COR-L47 (cell line): Measurements from ENCODE around the gene TMEM200B.
"Not testable (repeated sequence)": the region's sequence is repeated elsewhere in the genome, so short reads cannot be mapped to it uniquely, and the experiment has no call there.

Source experiments
- DNase-seq: peaks from one replicate; lab custom pipeline; 2025; lab: John Stamatoyannopoulos, UW

Gene TMEM200B

DNA sequence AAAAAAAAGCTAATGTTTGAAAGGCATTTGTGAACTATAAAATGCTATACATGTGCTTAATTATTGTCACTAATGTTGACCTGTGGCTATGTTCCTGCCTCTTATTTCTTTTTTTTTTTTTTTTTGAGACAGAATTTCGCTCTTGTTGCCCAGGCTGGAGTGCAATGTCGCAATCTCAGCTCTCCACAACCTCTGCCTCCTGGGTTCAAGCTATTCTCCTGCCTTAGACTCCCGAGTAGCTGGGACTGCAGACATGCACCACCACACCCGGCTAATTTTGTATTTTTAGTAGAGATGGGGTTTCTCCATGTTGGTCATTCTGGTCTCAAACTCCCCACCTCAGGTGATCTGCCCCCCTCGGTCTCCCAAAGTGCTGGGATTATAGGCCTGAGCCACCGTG is 15.7 kb downstream of the TMEM200B start:
- DNase-seq, result not testable (repeated sequence)

DNA sequence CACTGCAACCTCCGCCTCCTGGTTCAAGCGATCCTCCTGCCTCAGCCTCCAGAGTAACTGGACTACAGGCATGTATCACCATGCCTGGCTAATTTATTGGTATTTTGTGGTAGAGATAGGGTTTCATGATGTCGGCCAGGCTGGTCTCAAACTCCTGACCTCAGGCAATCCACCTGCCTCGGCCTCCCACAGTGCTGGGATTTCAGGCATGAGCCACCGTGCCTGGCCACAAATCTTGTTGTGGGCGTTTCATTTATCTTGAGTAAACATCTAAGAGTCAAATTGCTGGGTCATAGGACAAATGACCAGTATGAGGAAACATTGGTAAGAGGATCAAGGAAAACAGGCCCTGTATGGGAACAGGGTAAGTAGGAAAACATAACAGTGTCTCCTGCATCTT is 17.9 kb downstream of the TMEM200B start:
- no peak for DNase-seq

DNA sequence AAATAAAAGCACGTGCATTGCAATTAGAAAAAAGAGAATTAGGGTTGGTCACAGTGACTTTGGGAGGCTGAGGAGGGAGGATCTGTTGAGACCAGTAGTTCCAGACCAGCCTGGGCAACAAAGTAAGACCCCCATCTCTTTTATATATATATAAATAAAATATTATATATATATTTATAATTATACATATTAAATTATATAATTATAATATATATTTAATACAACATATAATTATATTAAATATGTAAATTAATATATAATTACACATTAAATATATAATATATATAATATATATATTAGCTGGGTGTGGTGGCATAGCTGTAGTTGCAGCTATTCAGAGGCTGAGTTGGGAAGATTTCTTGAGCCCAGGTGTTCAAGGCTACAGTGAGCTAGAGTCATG is 23.2 kb downstream of the TMEM200B start:
- no peak for DNase-seq

DNA sequence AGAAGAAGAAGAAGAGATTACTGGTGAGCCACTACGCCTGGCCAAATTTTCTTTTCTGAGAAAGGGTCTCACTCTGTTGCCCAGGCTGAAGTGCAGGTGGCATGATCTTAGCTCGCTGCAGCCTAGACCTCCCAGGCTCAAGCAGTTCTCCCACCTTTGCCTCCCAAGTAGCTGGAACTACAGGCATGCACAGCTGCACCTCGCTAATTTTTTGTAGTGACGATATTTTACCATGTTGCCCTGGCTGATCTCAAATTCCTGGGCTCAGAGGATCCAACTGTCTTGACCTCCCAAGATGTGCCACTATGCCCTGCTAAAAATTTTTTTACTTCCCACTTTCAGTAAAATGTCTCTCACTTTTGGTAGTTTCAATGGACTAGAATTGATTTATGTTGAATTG is 24.4 kb downstream of the TMEM200B start:
- DNase-seq, result no peak

DNA sequence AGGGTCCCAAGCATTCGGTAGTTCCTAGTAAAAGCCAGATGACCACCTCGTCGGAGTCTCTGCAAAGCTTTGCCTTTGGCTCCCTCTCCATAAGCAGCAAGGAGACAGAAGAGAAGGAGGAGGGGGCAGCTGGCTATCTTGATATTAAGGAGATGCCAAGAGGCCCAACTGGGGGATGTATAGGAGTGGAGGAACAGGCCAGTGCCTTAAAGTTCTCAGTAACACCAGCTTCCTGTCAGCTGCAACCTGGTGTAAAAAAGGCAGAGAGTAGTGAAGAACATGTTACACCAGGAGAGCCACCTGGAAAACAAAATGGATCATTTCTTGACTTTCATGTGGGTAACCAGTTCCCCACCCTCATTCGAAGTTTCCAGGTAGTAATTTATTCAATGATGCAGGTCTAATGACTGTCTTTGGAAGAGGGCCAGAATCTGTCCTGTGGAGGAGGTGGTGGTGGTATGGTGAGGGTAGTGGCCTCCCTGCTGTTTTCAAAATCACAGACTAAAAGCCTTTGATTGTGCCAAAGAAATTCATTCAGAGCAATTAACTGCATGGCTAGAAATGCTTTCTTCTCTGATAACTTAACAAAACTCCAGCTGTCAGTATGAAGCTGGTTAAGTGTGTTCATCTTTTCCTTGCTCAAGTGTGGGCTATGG is 27.3 kb downstream of the TMEM200B start:
- DNase-seq, result peak; percentile 97

DNA sequence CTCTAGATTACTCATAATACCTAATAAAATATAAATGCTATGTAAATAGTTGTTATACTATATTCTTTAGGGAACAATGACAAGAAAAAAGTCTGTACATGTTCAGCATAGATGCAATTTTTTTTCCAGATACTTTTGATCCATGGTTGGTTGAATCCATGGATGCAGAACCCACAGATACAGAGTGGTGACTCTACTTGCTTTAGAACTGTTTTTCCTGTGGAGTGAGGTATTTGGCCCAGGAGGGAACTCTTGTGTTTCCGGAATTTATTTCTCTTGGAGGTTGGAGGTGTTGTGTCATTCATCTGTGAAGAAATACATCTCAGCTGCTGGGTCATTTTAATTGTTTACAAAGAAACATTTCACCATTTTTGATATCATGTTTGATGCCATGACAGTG is 28.7 kb downstream of the TMEM200B start:
- DNase-seq, result no peak

DNA sequence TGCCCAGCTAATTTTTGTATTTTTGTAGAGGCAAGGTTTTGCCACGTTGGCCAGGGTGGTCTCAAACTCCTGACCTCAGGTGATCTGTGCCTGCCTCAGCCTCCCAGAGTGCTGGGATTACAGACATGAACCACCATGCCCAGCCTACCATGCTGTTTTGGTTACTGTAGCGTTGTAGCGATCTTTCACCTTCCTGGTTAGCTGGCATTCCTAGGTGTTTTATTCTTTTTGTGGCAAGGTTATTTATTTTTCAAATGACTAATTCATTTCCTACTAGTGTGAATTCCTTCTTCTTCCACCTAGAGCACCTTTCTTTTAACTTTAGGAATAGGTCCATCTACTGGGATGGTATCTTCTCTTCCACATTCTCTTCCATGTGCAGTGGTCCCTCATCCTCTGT is 29.3 kb downstream of the TMEM200B start:
- no peak for DNase-seq

DNA sequence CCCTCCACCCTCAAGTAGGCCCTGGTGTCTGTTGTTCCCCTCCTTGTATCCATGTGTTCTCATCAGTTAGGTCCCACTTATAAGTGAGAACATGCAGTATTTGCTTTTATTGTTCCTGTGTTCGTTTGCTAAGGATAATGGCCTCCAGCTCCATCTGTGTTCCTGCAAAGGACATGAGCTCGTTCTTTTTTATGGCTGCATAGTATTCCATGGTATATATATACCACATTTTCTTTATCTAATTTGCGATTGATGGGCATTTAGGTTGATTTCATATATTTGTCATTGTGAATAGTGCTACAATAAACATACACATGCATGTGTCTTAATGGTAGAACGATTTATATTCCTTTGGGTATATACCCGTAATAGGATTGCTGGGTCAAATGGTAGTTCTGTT is 31.0 kb downstream of the TMEM200B start:
- DNase-seq, result not testable (repeated sequence)

DNA sequence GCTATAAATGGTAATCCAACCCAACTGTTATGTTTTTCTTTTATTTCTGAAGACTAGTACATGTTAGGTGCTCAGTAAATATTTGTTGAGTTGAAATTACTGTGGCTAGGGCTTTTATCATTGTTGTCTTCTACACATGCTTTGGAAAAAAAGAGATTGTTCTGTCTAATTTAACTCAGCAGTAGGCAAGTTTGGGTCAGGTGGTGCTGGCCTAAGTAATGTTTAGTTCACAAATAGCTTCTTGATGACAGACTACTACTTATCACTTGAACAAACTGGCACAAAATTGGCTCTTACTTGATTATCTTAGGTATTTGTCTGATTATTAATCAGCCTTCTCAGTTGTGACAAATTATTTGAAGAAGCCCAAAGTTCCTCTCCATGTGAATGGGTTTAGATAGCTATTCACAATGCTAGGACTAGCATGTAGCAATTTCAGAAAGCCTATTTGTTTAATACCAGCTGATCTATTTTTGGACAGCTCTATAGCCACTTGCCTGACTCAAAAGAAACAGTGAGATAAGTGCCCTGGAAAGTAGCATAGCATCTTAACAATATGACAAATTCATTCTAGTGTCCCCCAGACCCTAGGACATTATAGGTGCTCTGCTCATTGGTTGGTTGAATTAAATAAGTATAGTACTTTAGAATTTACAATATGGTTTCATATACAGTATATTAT is 32.6 kb downstream of the TMEM200B start:
- DNase-seq, result peak; percentile 75

DNA sequence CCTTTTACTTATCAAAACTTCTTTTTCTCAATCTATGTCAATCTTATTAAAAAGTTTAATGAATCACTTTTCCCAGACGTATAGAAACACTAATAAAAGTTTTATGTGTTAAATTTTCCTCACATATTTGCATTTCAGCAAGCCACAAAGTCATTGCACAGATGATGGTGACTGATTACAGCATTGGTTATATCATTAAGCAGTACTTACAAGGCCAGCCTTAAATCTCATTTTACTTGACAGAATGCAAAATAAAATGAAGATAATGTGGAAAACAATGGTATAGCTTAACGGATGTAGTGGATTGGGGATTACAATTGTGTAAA is 39.5 kb downstream of the TMEM200B start:
- DNase-seq, result no peak

DNA sequence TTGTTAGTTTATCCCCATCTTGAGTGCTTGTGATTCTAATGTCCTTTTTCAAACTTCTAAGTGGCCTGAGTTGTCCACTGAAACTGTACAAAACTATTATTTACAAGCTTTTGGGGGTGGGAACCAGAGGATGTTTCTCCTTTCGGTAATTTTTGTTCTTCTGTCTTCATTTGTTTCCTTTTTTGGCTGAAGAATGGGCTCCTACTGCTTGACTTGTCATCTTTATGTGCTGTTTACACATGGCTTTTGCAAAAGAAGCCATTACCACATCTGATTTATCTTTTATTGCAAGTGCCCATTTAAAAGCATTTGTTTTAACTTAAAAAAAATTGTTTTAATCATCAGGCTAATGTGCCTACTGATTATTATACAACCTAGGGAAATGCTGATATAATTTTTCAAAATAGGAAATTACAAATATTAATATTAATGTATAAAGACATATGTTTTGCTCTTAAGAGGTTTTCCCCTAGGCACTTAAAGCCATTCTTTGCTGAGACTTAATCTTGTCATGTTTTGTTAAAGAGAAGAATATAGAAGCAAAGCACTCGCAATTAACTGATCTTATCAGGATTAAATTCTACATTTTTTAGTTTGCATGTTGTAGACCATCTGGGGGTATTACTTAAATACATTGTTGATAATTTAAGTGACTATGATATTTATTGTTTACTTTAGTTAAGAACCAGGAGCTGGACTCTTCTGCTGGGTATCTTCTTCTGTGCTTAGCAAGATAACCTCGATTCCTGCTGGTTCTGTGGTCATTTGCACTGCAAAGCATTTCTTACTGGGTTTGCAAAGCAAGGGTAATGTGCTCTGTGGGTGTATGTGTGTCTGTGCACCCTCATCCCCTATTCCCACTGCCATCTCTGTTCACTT is 40.1 kb downstream of the TMEM200B start:
- no peak for DNase-seq

DNA sequence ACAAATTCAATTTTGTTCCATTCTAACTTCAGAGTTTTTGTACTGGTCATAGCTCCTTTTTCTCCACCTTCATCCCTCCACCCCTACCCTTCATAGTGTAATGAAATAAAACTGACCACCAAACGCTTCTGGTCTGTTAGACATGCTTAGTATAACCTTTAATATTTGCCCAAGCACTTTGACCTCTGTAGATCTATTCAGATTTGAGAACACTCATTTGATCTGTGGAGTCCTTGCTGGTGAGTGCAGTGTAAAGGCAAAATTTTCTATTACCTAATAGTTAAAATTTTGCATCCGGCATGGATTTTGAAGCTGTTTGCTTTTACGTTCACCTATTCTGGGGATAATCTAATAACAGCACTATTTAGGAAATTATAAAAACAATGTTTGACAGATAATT is 41.2 kb downstream of the TMEM200B start:
- no peak for DNase-seq

DNA sequence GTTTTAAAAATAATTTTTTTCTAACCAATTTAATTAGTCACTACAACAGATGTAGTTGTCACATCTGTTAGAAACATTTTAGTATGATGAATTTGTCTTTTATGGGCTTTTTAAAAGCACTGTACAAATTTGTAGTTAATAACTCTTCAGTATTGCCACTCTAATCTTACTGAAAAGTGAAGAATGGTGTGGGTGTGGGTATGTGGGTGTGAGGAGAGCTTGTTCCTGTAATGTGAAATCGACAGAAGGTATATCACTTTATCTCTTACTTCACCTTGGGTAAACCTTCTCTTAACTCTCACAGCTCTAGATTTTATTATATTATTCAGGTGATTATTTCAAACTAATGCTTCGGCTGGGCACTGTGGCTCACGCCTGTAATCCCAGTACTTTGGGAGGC is 42.5 kb downstream of the TMEM200B start:
- no peak for DNase-seq

DNA sequence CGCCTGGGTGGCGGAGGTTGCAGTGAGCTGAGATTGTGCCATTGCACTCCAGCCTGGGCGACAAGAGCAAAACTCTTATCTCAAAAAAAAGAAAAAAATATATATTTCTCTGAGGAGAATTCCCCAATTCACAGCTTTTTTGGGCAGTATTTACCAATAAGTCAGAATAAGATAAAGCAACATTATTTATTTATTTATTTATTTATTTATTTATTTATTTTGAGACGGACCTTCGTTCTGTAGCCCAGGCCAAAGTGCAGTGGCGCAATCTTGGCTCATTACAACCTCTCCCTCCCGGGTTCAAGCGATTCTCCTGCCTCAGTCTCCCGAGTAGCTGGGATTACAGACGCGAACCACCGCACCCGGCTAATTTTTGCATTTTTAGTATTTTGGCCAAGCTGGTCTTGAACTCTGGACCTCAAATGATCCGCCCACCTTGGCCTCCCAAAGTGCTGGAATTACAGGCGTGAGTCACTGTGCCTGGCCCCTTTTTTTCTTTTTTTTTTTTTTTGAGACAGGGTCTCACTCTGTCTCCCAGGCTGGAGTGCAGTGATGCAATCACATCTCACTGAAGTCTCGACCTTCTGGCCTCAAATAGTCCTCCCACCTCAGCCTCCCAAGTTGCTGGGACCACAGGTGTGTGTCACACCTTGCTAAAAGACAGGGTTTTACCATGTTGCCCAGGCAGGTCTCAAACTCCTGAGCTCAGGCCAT is 43.6 kb downstream of the TMEM200B start:
- DNase-seq, result not testable (repeated sequence)

DNA sequence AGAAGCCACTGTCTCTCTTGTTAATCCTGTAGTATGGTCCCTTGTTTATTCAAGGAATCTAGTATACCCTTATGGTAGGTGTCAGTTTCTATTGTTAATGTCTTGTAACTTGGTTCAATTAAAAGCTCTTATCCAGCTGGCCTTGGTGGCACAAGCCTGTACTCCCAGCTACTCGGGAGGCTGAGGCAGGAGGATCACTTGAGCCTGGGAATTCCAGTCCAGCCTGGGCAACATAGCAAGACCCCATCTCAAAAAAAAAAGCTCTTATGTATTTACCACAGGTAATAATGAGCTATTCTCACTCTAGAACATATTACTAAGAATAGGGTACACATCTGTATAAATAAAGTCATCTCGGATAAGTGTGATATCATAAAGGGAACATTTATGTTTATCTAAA is 46.5 kb downstream of the TMEM200B start:
- DNase-seq, result no peak
